WTC11 (cell line): ENCODE measurements around the gene TTLL5.

Experiments used
- CREB1 ChIP-seq: sonication (generic); formaldehyde crosslinking; IDR thresholded peaks from 2 replicates; pipeline ENCODE4 v1.8.0; 2023; ENCODE audit warnings: mild to moderate bottlenecking, missing genetic modification reagents
- FOXP1 ChIP-seq: sonication (generic); formaldehyde crosslinking; IDR thresholded peaks from 2 replicates; pipeline ENCODE4 v1.8.0; 2022; ENCODE audit warnings: missing genetic modification reagents, mild to moderate bottlenecking, moderate library complexity, borderline replicate concordance
- GTF2I ChIP-seq: fragments of 250-450 bp; sonication (Bioruptor Pico); conservative IDR thresholded peaks from 2 replicates; pipeline ENCODE4 v1.4.0; 2021; ENCODE audit warnings: mild to moderate bottlenecking
- PRRX2 ChIP-seq: fragments of 250-450 bp; sonication (Bioruptor Pico); IDR thresholded peaks from 2 replicates; pipeline ENCODE4 v1.8.0; 2021; ENCODE audit warnings: mild to moderate bottlenecking
- ZNF317 ChIP-seq: sonication (generic); formaldehyde crosslinking; IDR thresholded peaks from 2 replicates; pipeline ENCODE4 v1.8.1; 2023; ENCODE audit warnings: low read depth, mild to moderate bottlenecking, moderate library complexity, missing genetic modification reagents, borderline replicate concordance
- TF ChIP-seq, protein P1 (sequence below): fragments of 200-600 bp; IDR thresholded peaks from 2 replicates; pipeline ENCODE4 v1.8.0; 2022; ENCODE audit warnings: antibody characterized with exemption
- TF ChIP-seq, protein P2 (sequence below): sonication (generic); formaldehyde crosslinking; IDR thresholded peaks from 2 replicates; pipeline ENCODE4 v1.8.1; 2022; ENCODE audit warnings: low read depth, mild to moderate bottlenecking, moderate library complexity, missing genetic modification reagents, borderline replicate concordance
- TF ChIP-seq, protein P3 (sequence below): sonication (generic); formaldehyde crosslinking; IDR thresholded peaks from 2 replicates; pipeline ENCODE4 v1.8.0; 2022; ENCODE audit warnings: mild to moderate bottlenecking, missing genetic modification reagents
- TF ChIP-seq, protein P4 (sequence below): sonication (generic); formaldehyde crosslinking; IDR thresholded peaks from 2 replicates; pipeline ENCODE4 v1.8.1; 2022; ENCODE audit warnings: mild to moderate bottlenecking, moderate library complexity, missing genetic modification reagents

DNA sequence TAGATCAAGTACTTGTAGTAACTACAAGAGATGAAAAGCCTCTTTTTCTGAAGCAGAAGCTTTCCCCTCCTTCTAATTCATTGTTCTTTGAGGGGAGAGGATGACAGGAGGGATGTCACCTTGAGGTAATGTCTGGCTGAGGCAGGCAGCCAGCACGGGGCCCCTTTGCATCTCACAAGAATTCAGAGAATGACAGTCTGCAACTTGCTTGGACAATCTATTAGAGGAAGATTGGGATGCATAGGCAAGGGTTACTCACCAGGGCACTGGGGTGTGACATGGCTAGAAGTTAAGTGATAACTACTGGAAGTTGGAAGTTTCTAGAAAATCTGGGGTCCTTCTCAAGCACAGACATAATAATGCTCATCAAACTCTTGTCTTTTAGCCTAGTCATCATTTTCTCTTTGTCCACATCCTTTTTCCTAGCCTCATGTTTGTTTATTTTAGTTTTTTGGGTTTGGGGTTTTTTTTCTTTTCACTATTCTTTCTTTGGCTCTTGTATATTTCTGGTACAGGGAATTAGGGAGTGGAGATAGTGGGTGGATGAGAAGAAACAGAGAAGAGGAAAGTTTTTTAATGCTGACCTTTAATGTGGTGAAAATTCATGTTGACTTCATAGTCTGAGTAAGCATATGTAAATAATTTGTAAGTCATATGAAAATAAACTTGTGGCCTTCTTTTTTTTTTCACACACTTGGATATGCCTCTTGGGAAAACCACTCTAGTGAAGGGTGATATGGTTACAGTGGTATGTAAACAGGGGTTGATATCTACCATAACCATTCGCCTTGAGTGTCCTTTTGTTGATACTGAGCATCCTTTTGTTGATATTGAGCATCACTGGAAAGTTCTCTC, 55.1 kb downstream of the TTLL5 start:
- TF ChIP-seq, protein P1, sequence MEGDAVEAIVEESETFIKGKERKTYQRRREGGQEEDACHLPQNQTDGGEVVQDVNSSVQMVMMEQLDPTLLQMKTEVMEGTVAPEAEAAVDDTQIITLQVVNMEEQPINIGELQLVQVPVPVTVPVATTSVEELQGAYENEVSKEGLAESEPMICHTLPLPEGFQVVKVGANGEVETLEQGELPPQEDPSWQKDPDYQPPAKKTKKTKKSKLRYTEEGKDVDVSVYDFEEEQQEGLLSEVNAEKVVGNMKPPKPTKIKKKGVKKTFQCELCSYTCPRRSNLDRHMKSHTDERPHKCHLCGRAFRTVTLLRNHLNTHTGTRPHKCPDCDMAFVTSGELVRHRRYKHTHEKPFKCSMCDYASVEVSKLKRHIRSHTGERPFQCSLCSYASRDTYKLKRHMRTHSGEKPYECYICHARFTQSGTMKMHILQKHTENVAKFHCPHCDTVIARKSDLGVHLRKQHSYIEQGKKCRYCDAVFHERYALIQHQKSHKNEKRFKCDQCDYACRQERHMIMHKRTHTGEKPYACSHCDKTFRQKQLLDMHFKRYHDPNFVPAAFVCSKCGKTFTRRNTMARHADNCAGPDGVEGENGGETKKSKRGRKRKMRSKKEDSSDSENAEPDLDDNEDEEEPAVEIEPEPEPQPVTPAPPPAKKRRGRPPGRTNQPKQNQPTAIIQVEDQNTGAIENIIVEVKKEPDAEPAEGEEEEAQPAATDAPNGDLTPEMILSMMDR: no peak
- TF ChIP-seq PRRX2 (CRISPR knock-in tag) (no peak), GTF2I (CRISPR knock-in tag) (no peak), FOXP1 (CRISPR knock-in tag) (no peak), ZNF317 (no peak), CREB1 (CRISPR knock-in tag) (no peak)
- TF ChIP-seq, protein P2, sequence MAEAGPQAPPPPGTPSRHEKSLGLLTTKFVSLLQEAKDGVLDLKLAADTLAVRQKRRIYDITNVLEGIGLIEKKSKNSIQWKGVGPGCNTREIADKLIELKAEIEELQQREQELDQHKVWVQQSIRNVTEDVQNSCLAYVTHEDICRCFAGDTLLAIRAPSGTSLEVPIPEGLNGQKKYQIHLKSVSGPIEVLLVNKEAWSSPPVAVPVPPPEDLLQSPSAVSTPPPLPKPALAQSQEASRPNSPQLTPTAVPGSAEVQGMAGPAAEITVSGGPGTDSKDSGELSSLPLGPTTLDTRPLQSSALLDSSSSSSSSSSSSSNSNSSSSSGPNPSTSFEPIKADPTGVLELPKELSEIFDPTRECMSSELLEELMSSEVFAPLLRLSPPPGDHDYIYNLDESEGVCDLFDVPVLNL (CRISPR knock-in tag): no peak
- TF ChIP-seq, protein P3, sequence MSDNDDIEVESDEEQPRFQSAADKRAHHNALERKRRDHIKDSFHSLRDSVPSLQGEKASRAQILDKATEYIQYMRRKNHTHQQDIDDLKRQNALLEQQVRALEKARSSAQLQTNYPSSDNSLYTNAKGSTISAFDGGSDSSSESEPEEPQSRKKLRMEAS: no peak
- TF ChIP-seq, protein P4, sequence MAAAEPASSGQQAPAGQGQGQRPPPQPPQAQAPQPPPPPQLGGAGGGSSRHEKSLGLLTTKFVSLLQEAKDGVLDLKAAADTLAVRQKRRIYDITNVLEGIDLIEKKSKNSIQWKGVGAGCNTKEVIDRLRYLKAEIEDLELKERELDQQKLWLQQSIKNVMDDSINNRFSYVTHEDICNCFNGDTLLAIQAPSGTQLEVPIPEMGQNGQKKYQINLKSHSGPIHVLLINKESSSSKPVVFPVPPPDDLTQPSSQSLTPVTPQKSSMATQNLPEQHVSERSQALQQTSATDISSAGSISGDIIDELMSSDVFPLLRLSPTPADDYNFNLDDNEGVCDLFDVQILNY (CRISPR knock-in tag): no peak
